GM21381 (cell line): ENCODE data around the gene HECW1.
"Not testable (repeated sequence)": the region's sequence is repeated elsewhere in the genome, so short reads cannot be mapped to it uniquely, and the experiment has no call there.

Experiments
- ATAC-seq: cut with Tn5 transposase; IDR thresholded peaks from one replicate; pipeline ENCODE4 v1.9.1; 2021; ENCODE audit warnings: mild to moderate bottlenecking, moderate library complexity; ENCODE audit not compliant: unreplicated experiment

The HECW1 gene

DNA sequence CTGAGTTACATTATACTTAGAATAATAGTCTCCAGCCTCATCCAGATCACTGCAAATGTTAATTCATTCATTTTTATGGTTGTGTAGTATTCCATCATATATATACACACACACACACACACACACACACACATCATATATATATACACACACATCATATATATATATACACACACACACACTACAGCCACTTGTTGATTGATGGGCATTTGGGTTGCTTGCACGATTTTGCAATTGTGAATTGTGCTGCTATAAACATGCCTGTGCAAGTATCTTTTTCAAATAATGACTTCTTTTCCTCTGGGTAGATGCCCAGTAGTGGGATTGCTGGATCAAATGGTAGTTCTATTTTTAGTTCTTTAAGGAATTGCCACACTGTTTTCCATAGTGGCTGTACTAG is 233.2 kb downstream of the HECW1 start:
- ATAC-seq: not testable (repeated sequence)

DNA sequence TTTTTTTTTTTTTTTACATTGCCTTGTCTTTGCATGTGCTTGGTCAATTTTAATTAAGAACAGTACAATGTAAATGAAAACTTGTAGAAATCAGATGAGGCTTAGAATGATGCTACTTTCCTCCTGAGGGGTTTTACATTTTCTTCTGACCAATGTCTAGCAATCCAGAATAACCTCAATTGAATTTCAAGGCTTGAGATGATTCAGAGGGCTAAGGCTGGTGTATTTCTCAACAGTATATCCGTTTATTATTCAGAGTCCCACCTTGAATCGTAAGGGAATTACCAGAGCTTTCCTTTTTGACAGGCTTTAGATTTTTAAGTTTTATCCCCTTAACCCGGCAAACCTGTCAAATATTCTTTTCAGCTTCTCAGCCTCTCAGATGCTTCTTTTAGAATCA is 239.2 kb downstream of the HECW1 start:
- ATAC-seq: no peak

DNA sequence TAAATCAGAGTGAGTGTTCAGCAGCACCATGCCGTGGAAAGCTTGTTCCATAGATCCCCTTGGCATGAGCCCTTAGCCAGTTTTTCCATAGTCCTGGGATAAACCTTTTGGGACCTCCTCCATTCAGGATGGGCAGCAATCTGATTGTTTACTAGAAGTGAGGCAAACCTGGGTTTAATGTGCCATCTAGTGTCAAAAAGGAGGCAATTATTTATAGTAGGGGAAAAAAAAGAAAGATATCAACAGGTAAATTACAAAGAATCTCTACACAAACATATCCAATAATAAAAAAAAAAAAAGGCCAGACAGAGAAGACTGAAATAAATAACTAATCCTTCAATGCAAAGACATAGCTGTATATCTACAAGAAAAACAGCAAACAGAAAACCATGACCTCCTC is 241.5 kb downstream of the HECW1 start:
- no peak for ATAC-seq

DNA sequence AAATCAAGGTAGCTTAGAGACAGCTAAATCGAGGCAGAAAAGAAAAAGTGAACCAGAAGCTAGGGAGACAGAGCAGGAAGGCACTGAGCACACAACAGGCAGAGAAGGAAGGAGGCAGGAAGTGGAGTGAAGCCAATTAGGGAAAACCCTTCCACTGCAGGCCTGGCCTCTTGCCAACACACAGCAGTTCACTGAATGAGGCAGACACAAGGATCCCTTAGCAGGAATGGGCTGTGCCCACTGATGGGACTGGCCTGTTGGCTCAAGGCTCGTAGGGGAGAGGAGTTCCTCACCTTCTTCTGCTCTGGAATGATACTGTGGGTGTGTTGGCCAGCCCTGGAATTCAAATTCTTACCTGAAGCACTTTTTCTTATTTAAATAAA is 250.2 kb downstream of the HECW1 start:
- no peak for ATAC-seq

DNA sequence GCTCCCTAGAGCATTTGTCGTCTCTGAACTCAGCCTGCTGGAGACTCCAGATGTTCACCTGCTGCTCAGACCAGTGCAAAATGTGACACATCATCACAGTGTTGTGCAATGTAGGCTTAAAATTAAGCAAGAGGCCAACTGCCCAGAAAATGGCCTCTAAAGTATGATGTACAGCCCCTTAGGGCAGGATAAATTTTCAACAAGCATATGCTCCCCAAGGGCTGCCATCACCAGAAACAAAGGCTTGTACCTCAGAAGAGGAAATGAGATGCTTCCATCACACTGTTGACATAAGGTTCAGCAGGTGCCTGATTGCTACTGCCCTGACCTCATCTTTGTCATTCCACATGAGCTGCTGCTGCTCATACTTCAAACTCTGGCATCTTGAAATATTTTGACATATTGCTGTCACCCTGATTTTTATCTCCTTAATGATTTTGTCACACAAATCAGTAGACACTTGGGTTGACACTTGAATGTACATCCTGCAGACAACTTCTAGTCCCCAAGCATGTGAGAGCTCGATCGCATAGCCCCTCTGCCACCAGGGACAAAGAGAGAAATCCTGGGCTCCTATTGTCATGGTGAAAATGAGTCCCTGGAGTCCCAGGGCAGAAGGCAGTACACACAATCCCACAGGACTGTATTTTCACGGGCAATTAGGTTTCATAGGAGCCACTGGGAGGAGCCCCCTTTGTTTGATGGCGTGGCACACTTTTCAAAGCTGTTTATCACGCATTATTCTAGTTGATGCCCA is 250.8 kb downstream of the HECW1 start:
- no peak for ATAC-seq

DNA sequence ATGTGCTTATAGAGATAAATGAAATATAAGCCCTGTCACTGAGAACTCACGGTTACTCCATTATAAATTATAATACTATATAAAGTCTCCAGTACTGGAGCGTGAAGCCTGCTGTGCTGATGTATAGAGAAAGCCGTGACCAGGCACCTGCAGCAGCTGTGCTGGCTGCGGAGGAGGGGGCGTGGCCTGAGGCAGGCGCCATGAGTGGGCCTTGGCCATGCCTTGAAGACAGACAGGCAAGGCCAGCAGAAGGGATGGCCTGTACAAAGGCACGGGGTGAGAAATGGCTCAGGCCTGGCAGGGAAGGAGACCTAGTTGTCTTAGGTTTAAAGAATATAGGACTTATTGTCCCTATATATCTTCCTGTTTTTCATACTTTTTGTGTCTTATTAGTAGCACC is 251.9 kb downstream of the HECW1 start:
- ATAC-seq: no peak

DNA sequence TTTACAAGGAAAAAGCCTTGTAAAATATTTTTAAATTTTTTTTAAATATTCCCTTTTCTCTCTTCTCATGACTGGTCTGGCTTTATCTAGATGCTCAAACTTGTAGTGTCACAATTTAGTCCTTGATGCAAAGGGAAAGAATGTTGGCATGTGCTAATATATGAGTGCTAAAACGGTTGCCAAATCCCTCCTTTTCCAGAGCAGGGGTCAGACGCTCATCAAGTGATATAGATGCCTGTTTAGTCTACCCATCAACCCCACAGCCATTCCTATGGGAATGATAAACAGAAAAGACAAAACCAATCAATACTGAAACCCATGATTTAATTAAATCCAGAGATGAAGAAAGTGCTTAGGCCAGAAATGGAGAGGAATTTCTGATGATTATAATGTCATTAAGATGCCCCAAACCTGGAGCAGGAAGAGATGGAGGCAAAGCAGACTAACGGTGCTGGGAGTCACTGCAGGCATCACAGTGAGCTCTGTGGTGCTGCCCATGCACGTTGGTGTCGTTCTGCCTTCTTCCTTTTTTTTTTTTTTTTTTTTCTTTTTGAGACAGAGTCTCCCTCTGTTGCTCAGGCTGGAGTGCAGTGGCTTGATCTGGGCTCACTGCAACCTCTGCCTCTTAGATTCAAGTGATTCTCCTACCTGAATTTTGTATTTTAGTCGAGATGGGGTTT is 260.4 kb downstream of the HECW1 start:
- no peak for ATAC-seq

DNA sequence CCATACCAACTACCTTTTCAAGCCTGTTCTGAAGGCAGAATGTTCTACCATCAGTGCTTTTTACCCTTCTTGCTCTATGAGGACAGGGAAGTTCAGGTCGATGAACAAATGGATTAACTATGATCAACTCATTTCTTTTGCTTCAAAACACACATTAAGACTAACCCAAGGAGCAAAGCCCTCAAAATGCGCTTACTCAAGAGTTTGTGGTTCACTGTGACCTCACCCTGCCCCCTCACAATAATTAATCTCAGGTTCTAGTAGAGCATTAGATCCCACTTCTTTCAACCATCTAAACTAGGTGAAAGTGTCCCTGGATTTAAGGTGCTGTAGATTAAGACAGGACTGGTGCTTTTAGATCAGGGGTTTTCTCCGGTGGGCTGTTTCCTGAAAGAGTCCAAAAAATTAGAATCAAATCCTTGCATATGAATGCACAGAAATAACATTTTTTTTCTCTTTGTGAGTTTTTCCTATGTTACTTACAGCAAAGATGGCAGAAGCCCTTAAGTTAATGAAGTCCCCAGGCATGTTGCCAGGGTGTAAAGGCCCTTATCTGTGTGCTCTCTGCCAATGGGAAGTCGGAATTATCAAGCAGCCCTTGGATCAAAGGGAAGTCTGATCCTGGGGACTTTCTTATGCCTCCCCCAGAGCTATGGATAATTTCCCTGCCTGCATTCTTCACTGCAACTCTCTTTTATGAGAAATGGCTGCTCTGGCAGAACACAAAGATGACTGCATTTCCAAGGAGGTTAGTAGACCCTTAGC is 264.9 kb downstream of the HECW1 start:
- ATAC-seq: no peak

DNA sequence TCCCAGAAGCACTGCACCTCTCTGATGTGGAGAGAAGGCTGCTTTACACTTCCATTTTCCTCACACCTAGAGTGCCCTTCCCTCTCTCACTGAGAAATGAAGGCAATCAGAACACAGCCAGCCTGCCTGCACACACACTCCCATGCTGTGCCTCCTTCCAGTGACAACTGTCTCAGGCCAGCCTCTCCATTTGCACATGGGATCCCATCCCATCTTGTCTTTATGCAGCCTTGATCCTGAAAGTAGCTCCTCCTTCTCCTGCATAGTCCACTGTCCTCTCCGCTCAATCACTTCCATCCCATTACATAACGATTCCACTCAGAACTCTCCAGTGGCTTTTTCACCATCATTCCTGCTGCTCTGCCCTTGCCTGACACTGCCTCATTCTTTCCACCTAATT is 266.8 kb downstream of the HECW1 start:
- no peak for ATAC-seq

DNA sequence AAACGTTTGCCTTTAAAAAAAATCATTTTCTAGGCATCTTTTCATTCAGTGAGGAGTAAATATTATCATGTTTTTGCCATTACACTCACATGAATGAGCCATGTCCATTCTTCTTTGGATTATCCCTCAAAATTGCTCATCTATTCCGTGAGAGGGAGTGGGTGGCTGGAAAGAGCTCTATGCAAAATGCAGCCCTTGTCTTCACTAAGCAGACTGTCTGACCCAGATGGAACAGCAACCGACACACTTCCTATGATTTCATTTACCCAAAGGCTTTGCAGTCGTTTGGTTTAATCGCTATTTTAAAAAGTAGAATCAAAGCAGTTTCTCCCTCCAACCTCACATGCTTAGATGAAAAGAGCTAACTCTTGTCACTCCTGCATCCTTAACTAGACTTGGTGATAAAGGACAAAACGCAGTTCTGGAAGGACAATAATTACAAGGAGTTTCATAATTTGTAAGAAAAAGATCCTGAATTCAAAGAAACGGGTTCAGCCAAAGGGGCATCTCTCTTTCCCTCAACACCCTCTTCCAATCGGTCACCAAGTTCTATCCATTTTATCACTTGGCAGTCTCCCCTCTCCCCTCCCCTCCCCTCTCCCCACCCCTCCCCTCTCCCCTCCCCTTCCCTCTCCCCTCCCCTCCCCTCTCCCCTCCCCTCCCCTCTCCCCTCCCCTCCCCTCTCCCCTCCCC is 272.3 kb downstream of the HECW1 start:
- ATAC-seq: no peak

DNA sequence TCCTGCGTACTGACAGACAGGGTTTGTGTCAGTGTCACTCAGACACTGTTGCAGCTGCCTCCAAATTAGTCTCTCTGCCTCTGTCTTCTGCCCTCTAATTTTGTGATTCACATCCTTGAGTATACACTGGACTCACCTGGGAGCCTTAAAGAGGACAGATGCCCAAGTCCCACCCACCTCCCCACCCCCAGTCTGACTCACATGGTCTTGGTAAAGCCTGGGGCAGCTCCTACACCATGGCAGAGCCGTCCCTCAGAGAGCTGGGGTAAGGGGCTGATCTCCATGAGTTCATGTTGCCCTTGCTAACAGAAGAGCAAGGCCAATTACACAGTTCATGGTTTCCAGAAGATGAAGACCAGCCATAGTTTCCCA is 272.8 kb downstream of the HECW1 start:
- ATAC-seq: no peak

DNA sequence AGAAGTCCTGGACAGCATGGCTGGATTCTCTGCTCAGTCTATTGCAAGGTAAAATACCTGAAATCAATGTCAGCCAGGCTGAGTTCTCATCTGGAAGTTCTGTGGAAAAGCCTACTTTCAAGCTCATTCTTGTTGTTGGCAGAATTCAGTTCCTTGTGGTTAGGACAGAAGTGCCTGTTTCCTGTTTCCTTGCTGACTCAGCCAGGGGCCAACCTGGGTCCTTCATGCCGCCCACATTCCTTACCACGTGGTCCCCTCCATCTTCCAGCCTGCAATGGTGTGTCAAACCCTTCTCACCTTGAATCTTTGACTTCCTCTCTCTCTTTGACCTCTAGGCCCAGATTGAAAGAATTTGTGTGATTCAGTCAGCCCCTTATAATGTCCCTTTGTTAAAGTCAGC is 273.4 kb downstream of the HECW1 start:
- ATAC-seq: no peak

DNA sequence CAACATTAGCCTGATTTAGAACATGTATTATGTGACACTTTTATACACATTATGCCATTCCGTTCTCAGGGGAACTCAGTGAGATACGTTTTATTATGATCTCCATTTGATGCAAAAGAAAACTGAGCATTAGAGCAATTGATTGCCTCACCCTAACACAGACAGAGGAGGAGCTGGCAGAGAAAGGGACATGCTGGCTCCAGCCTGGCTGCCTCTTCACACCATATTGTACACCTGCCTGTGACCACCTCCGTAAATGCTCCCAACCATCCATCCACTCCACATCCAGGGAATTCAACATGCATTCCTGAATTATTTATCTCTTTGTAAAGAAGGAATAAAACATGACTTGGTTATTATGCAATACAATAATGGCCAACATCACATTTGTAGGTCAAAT is 275.5 kb downstream of the HECW1 start:
- no peak for ATAC-seq

DNA sequence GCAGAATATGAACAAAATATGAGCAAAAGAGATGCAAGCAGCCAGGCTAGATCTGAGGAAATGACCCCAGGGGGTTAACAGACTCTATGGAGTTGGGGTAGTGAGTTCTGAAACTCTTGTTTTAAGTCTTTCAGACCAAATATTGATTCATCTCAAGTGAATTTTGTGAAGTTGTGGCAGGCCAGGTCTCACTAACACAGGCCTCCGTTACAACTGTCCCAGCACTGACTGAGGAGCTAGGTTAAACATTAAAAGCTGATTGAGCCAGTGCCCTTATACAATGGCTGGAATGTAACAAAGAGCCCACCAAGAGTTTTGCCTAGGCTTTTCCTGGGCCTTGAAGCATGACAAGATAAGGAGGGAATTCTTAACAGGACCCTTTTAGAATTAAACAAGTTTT is 278.1 kb downstream of the HECW1 start:
- no peak for ATAC-seq

DNA sequence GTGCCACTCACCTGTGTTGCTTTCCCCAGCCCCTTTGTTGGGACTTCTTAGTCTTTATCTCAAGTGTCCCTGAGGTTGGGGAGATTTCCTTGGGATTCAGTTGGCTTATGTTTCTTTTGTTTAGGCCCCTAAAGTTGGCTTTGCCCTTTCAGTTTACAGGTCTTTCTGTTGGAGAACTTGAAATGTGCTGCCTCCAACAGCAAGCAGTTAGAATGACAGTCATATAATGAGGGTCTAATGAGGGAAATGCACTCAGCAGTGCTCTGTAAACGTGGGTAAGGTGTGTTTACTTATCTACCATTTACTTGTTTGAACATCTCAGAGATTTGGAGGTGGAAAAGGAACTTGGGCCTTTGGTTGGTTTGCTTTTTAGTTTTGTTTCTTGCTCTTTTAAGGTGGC is 279.1 kb downstream of the HECW1 start:
- no peak for ATAC-seq

DNA sequence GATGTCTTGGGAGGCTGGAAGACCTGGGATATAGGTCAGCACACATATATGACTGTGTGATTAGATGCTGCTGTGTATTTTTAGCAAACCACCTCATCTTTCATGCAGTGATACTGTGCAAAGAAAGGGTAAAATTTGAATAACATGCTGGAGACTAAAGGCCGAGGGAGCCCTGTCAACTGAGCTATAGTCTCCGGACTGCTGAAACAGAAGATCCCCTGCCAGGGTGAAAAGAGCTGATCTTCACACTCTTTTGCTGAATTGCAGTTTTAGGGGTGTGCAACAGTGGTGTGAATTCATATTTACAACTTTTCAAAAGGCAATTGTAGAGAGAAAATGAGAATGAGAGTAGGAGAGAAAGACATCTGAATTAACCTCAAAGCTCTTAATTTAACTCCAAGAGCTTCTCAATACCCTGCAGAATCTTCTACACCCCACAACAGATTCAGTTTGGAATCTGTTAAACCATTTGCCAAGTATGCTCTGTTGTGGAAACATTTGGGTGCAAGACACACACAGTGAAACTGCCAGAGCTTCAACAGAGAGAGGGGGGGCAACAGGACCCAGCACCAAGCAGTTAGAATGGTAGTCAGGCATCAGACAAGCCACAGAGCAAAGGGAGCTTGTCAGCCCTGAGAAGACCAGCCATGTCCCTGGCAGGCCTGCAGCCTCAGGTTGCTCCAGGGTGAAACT is 280.3 kb downstream of the HECW1 start:
- ATAC-seq: no peak

DNA sequence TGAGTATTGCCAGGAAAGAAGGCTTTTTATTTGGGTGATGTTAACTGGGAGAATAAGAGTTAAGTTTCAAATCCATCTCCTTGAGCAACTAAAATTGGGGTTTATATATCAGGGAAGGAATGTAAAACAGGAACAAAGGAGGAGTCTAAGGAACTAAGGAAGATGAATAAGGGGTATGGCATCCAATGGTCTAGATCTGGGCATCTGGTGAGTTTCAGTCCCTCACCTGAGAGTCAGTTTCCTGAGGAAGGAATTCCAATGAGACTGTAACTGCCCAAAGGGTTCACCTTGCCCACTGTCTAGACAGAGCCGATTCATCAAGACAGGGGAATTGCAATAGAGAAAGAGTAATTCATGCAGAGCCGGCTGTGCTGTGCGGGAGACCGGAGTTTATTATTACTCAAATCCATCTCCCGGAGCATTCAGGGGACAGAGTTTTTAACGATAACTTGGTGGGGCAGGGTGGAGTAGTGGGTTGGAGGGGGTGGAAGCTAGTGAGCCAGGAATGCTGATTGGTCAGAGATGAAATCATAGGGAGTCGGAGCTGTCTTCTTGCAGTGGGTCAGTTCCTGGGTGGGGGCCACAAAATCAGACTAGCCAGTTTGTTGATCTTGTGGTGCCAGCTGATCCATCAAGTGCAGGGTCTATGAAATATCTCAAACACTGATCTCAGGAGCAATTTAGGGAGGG is 282.1 kb downstream of the HECW1 start:
- ATAC-seq: no peak

DNA sequence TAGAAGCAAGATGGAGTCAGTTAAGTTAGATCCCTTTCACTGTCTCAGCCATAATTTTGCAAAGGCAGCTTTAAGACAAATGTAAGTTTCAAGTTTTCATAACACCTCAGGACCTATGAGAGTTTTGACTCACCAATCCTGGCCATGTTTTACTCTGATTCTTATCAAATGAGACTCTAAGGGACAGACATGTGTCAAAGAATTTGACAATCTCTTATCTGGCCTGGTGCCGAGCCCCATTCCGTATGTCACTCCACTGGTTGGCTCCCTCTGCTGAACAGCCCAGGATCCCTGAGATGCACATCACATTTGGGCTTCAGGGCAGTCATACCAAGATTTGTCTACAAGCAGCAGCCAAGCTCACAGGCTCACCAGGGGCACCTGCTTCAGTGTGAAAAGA is 282.9 kb downstream of the HECW1 start:
- no peak for ATAC-seq

DNA sequence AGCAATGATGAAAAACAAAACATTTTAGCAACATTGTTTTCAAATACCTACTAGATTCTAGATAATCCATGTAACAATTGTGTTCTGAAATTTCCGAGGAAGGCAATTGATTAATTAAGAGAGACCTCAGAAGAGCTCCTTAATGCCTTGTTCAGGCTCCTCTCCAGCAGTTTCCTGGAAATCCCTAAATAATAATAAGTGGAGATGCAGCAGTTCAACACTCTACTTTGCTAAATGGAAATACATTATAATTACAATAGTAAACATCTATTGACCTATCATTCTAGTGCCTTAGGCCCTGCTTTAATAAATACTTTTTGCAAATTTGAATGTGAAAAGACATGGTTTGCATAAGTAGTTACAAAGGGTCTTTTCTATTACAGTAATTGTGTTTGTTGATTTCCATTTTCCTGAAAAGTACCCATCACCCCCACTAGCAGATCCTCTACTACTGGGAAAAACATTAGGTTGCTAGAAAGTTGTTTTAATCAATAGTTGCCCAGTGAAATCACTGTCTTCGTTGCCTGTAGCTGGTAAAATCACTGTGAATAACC is 283.8 kb downstream of the HECW1 start:
- no peak for ATAC-seq

DNA sequence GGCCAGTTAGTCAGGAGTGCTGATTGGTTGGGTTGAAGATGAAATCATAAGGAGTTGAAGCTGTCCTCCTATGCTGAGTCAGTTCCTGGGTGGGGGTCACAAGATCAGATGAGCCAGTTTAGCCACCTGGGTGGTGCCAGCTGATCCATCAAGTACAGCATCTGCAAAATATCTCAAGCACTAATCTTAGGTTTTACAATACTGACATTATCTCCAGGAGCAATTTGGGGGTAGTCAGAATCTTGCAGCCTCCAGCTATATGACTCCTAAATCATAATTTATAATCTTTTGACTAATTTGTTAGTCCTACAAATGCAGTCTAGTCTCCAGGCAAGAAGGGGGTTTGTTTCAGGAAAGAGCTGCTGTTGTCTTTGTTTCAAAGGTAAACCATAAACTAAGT is 286.4 kb downstream of the HECW1 start:
- ATAC-seq: no peak
